Stimulated activated CD4-positive, alpha-beta T cell treated with anti-CD3 and anti-CD28 coated beads, Interleukin-12 subunit alpha, Interleukin-12 subunit beta, amount 100 ng/mL, for 48 hours (primary cell): ENCODE measurements around the gene WDR18.

Experiments
- DNase-seq, 3 donors: peaks; one replicate each; pipeline ENCODE4 v3.0.0-alpha.2; 2020; ENCODE audit warnings: low read depth in 2 of 3, low spot score in 1 of 3

WDR18 gene

GRCh38 chr19:964116-964520 is 20.0 kb upstream of the WDR18 start:
- DNase-seq = no peak

- DNase-seq = no peak
Observed at GRCh38 chr19:964761-965694, 19.1 kb upstream of the WDR18 start.

GRCh38 chr19:966485-967088 is 17.6 kb upstream of the WDR18 start:
- no peak for DNase-seq

- DNase-seq = no peak
Observed at GRCh38 chr19:970695-971094, 13.4 kb upstream of the WDR18 start.

- no peak for DNase-seq
Observed at GRCh38 chr19:971795-972194, 12.3 kb upstream of the WDR18 start.

GRCh38 chr19:972281-972680 is 11.9 kb upstream of the WDR18 start:
- DNase-seq = no peak

GRCh38 chr19:973726-974563 is 10.2 kb upstream of the WDR18 start:
- no peak for DNase-seq

GRCh38 chr19:974564-975257 is 9.4 kb upstream of the WDR18 start:
- no peak for DNase-seq

- DNase-seq = no peak
Observed at GRCh38 chr19:976476-976875, 7.7 kb upstream of the WDR18 start.

GRCh38 chr19:977058-977464 is 7.1 kb upstream of the WDR18 start:
- DNase-seq = no peak

GRCh38 chr19:979318-979741 is 4.8 kb upstream of the WDR18 start:
- no peak for DNase-seq

- DNase-seq = no peak
Observed at GRCh38 chr19:980133-980998, 3.8 kb upstream of the WDR18 start.

GRCh38 chr19:982567-983170 is 1.5 kb upstream of the WDR18 start:
- peak; percentile 45 to 73 (median 71) for DNase-seq

- no peak for DNase-seq
Observed at GRCh38 chr19:986083-986482, 1.9 kb downstream of the WDR18 start.

- no peak for DNase-seq
Observed at GRCh38 chr19:988081-988480, 3.9 kb downstream of the WDR18 start.

- no peak for DNase-seq
Observed at GRCh38 chr19:988510-988909, 4.4 kb downstream of the WDR18 start.

GRCh38 chr19:989381-990081 is 5.4 kb downstream of the WDR18 start:
- no peak for DNase-seq

- DNase-seq = no peak
Observed at GRCh38 chr19:990119-990571, 6.0 kb downstream of the WDR18 start.

- no peak for DNase-seq
Observed at GRCh38 chr19:990746-991145, 6.6 kb downstream of the WDR18 start.
